Ovary (tissue), 3 donors: Measurements from ENCODE around the gene ZNF829.

ENCODE experiments used
- CTCF ChIP-seq, 3 donors: fragments of 450-650 bp in 2 of 3; fragments of 200-600 bp in 1 of 3; IDR thresholded peaks; one replicate each; pipeline versions ENCODE4 v1.5.1 to v1.8.0; 2016 to 2022; ENCODE audit warnings: antibody characterized with exemption in 3 of 3, mild to moderate bottlenecking in 1 of 3
- EP300 ChIP-seq: sonication (generic); formaldehyde crosslinking; IDR thresholded peaks from one replicate; pipeline ENCODE4 v1.6.1; 2017; ENCODE audit warnings: antibody characterized with exemption
- POLR2A ChIP-seq: fragments of 450-650 bp; IDR thresholded peaks from one replicate; pipeline ENCODE4 v1.6.1; 2017; ENCODE audit warnings: antibody characterized with exemption, mild to moderate bottlenecking, moderate library complexity
- donor health status: DM: no; HTN: no; CAD: no.

GRCh38 chr19:36915992-36916830 lies at the start of gene ZNF829, which contains the start of gene ZNF568:
- TF ChIP-seq CTCF (IDR thresholded peaks at IDR 0.05) (peak; percentile 21 to 53 (median 39)), POLR2A (no peak), EP300 (no peak)
